Endothelial cell of umbilical vein (primary cell): ENCODE data around the gene RBM47. TPM values are rescaled to one million over a fixed set of nuclear protein-coding genes. Genes with fewer than 3 reads are reported as not detected.

ENCODE experiments used
- BruUV-seq: library from RNA; stranded (reverse); fragments of 400-500 nt; replicated peaks from 2 replicates; lab custom pipeline; 2021; lab: Mats Ljungman, UMichigan
- CTCF ChIA-PET: fragments of 300-600, 350-600 bp; sonication (Branson Sonifier 250); formaldehyde crosslinking; loops from one replicate; lab custom pipeline; 2021; ENCODE audit warnings: antibody characterized with exemption, inconsistent platforms; lab: Charles Lee
- POLR2A ChIA-PET: fragments of 300-600, 350-600 bp; sonication (Branson Sonifier 250); formaldehyde crosslinking; loops from one replicate; lab custom pipeline; 2021; ENCODE audit warnings: antibody characterized with exemption, inconsistent platforms; lab: Charles Lee
- DNase-seq: peaks from one replicate; pipeline ENCODE4 v3.0.0-alpha.2; 2011; ENCODE audit warnings: low read depth, low spot score
- FAIRE-seq: peaks from 2 replicates; lab custom pipeline; 2011; peaks lifted over from hg19 to GRCh38; lab: Jason Lieb, UNC
- H2AFZ ChIP-seq: 2 replicates; pipeline ENCODE4 v1.6.0; 2012; ENCODE audit warnings: low read depth, low read length, control low read depth, inconsistent platforms
- H3K27ac ChIP-seq: 2 replicates; pipeline ENCODE4 v1.5.1; 2011; ENCODE audit warnings: low read depth, mild to moderate bottlenecking, control low read depth, low read length, moderate library complexity; ENCODE audit not compliant: insufficient read depth
- H3K27me3 ChIP-seq, 2 experiments: 2 replicates each; pipeline versions ENCODE4 v1.6.0 to v1.6.1; 2011; ENCODE audit warnings: low read length in 2 of 2, mixed read lengths in 1 of 2; ENCODE audit not compliant: control insufficient read depth in 2 of 2, insufficient read depth in 2 of 2
- H3K36me3 ChIP-seq, 2 experiments: 2 replicates in 1 of 2; 3 replicates in 1 of 2; pipeline ENCODE4 v1.5.1; 2011; ENCODE audit warnings: low read length in 2 of 2, mild to moderate bottlenecking in 1 of 2, moderate library complexity in 1 of 2; ENCODE audit not compliant: control insufficient read depth in 2 of 2, insufficient read depth in 2 of 2; ENCODE audit errors: extremely low read depth in 1 of 2
- H3K4me1 ChIP-seq: 3 replicates; pipeline ENCODE4 v1.5.1; 2011; ENCODE audit warnings: mild to moderate bottlenecking, low read length; ENCODE audit not compliant: control insufficient read depth, insufficient read depth; ENCODE audit errors: extremely low read depth
- H3K4me2 ChIP-seq: 2 replicates; pipeline ENCODE4 v1.6.1; 2011; ENCODE audit warnings: low read length, control low read depth, mixed read lengths; ENCODE audit not compliant: insufficient read depth
- H3K4me3 ChIP-seq, 3 experiments: fragments of 200-600 bp in 1 of 3; sonication (generic), shearing (Covaris generic) in 1 of 3; replicated peaks in 1 of 3; 2 replicates each; pipeline ENCODE4 v1.5.1; 2011 to 2016; ENCODE audit warnings: control low read depth in 3 of 3, low read length in 3 of 3, mild to moderate bottlenecking in 2 of 3, inconsistent platforms in 1 of 3, low read depth in 1 of 3, moderate library complexity in 1 of 3; ENCODE audit not compliant: insufficient read depth in 1 of 3
- H3K79me2 ChIP-seq: 2 replicates; pipeline ENCODE4 v1.6.0; 2012; ENCODE audit warnings: low read length, inconsistent platforms; ENCODE audit not compliant: control insufficient read depth, insufficient read depth
- H3K9ac ChIP-seq: replicated peaks from 2 replicates; pipeline ENCODE3; 2011; ENCODE audit warnings: low read length, control low read depth; ENCODE audit not compliant: insufficient read depth; ENCODE audit errors: extremely low read depth
- H3K9me1 ChIP-seq: replicated peaks from 3 replicates; pipeline ENCODE4 v1.6.0; 2011; ENCODE audit warnings: mild to moderate bottlenecking, low read length; ENCODE audit not compliant: control insufficient read depth, insufficient read depth; ENCODE audit errors: extremely low read depth
- H3K9me3 ChIP-seq: replicated peaks from 2 replicates; pipeline ENCODE4 v1.5.1; 2012; ENCODE audit warnings: low read length, inconsistent platforms; ENCODE audit not compliant: control insufficient read depth, insufficient read depth
- H4K20me1 ChIP-seq: replicated peaks from 2 replicates; pipeline ENCODE3; 2011; ENCODE audit warnings: mild to moderate bottlenecking, low read length; ENCODE audit not compliant: control insufficient read depth, insufficient read depth; ENCODE audit errors: extremely low read depth
- CTCF ChIP-seq, 2 donors: IDR thresholded peaks; 1 replicate in 1 of 2; 2 replicates in 1 of 2; pipeline ENCODE4 v1.5.1; 2011; ENCODE audit warnings: low read length in 2 of 2, mild to moderate bottlenecking in 2 of 2, moderate library complexity in 2 of 2, control low read depth in 1 of 2, inconsistent platforms in 1 of 2, low read depth in 1 of 2; ENCODE audit not compliant: insufficient read depth in 1 of 2; ENCODE audit errors: extremely low read depth in 1 of 2
- FOS ChIP-seq: IDR thresholded peaks from 2 replicates; pipeline ENCODE4 v1.6.1; 2011; ENCODE audit warnings: mild to moderate bottlenecking, low read length, moderate library complexity, borderline replicate concordance; ENCODE audit not compliant: insufficient read depth
- GATA2 ChIP-seq: IDR thresholded peaks from 2 replicates; pipeline ENCODE4 v1.7.0; 2011; ENCODE audit warnings: low read depth, mild to moderate bottlenecking, moderate library complexity, mixed read lengths, low read length; ENCODE audit not compliant: insufficient read length, insufficient read depth
- MAX ChIP-seq: IDR thresholded peaks from 2 replicates; pipeline ENCODE4 v1.6.1; 2011; ENCODE audit not compliant: insufficient read depth, insufficient read length
- MYC ChIP-seq: IDR thresholded peaks from one replicate; pipeline ENCODE4 v1.6.1; 2011; ENCODE audit warnings: mild to moderate bottlenecking, low read depth, low read length
- POLR2A ChIP-seq: IDR thresholded peaks from 2 replicates; pipeline ENCODE4 v1.6.1; 2012; ENCODE audit warnings: low read depth, mild to moderate bottlenecking, control low read depth, low read length
- POLR2AphosphoS5 ChIP-seq: IDR thresholded peaks from 2 replicates; pipeline ENCODE4 v1.6.1; 2012; ENCODE audit warnings: low read depth, mild to moderate bottlenecking, control low read depth, low read length, moderate library complexity; ENCODE audit not compliant: insufficient read depth
- dilution Hi-C: fragments of 300-500 bp; cut with MboI; formaldehyde crosslinking; loops from one replicate; pipeline ENCODE4 v1.15.0; 2019; ENCODE audit warnings: low sequenced_read_pairs; ENCODE audit not compliant: extremely low pct_ligation_motif_present
- intact Hi-C: fragments of 100-400 bp; cut with micrococcal nuclease; formaldehyde crosslinking; loops from one replicate; pipeline ENCODE4 v1.10.0; 2022
- polyA plus RNA-seq, 4 experiments: library from polyadenylated mRNA; depleted of rRNA in 3 of 4; stranded (reverse) in 3 of 4; unstranded in 1 of 4; fragments of >200 nt; gene quantifications; 2 replicates each; pipeline versions ENCODE4 v1.2.1 to v1.2.3, GENCODE V29; 2011 to 2012; ENCODE audit warnings: missing spikeins in 1 of 4
- total RNA-seq: library from RNA; stranded (reverse); gene quantifications from 2 replicates; pipeline ENCODE4 v1.2.3, GENCODE V29; 2021

The RBM47 gene
- total and polyA plus RNA-seq, 2 donors (not counting 3 experiments of a cell fraction or from before 2014, with no cell fraction given): not detected

GRCh38 chr4:40582413-40582812, 47.3 kb downstream of the RBM47 start:
- ChIA-PET POLR2A (no interaction called here), CTCF (no interaction called here)
- Histone ChIP-seq H3K9me1 (no peaks in the 10 kb centered on the region), H3K36me3 (no peaks in the 10 kb centered on the region), H4K20me1 (no peaks in the 10 kb centered on the region), H3K27ac (no peak overlapping the region), H3K4me2 (no peak overlapping the region), H3K9ac (no peak overlapping the region), H3K79me2 (no peaks in the 10 kb centered on the region), H3K4me1 (no peaks in the 10 kb centered on the region), H3K9me3 (no peaks in the 10 kb centered on the region), H3K4me3 (no peak overlapping the region), H2AFZ (no peak overlapping the region), H3K27me3 (peaks cover 7 to 8% of the 10 kb centered on the region in 2 experiments)
- intact Hi-C loops (no loop called here), dilution Hi-C loops (no loop called here)
- DNase-seq (no peak), FAIRE-seq (no peak)
- BruUV-seq: no TSS peak
- TF ChIP-seq POLR2A (no peak), GATA2 (no peak), CTCF (IDR thresholded peaks at IDR 0.05; ENCODE audit: extremely low read depth in 1 of 2, insufficient read depth in 1 of 2, low read depth in 1 of 2, low read length in 2 of 2) (no peak), FOS (no peak), MAX (no peak), POLR2AphosphoS5 (no peak), MYC (no peak)
